HepG2 (cell line): Measurements from ENCODE around the gene GPR61. TPM values are rescaled to one million over a fixed set of nuclear protein-coding genes. Genes with fewer than 3 reads are reported as not detected.
A peak's percentile ranks its signal among the peaks of the same experiment; 100 is the strongest.

Experiments
- AGO2 ChIP-seq: fragments of 200-400 bp; formaldehyde crosslinking; optimal IDR thresholded peaks from 2 replicates; pipeline ENCODE3; 2017; ENCODE audit warnings: mild to moderate bottlenecking, low read depth, low read length, moderate library complexity
- ARNT ChIP-seq: fragments of 450-650 bp; IDR thresholded peaks from 2 replicates; pipeline ENCODE4 v1.6.1; 2017
- DMTF1 ChIP-seq: sonication (generic); formaldehyde crosslinking; IDR thresholded peaks from 2 replicates; pipeline ENCODE4 v1.4.0; 2020; ENCODE audit warnings: mild to moderate bottlenecking, missing genetic modification reagents
- FOXA1 ChIP-seq, 2 experiments: fragments of 450-650 bp in 1 of 2; sonication (generic) in 1 of 2; formaldehyde crosslinking in 1 of 2; IDR thresholded peaks; 2 replicates each; pipeline versions ENCODE4 v1.4.0 to v1.6.1; 2016 to 2020; ENCODE audit warnings: missing genetic modification reagents in 1 of 2
- FOXA3 ChIP-seq: IDR thresholded peaks from 2 replicates; pipeline ENCODE4 v1.6.1; 2016; ENCODE audit warnings: missing genetic modification reagents, missing compliant biosample characterization
- FOXO1 ChIP-seq: sonication (generic); formaldehyde crosslinking; IDR thresholded peaks from 2 replicates; pipeline ENCODE4 v1.4.0; 2020; ENCODE audit warnings: missing genetic modification reagents
- GTF3A ChIP-seq: sonication (generic); formaldehyde crosslinking; conservative IDR thresholded peaks from 2 replicates; pipeline ENCODE4 v1.4.0; 2020; ENCODE audit warnings: mild to moderate bottlenecking, missing genetic modification reagents
- MEIS1 ChIP-seq: sonication (generic); formaldehyde crosslinking; IDR thresholded peaks from 2 replicates; pipeline ENCODE4 v1.9.0; 2021; ENCODE audit warnings: mild to moderate bottlenecking, missing genetic modification reagents, moderate library complexity, borderline replicate concordance
- MTF2 ChIP-seq: sonication (generic); formaldehyde crosslinking; IDR thresholded peaks from 2 replicates; pipeline ENCODE4 v1.5.0; 2020; ENCODE audit warnings: missing genetic modification reagents, borderline replicate concordance
- NCOR1 ChIP-seq: fragments of 200-600 bp; sonication (generic); IDR thresholded peaks from 2 replicates; pipeline ENCODE4 v1.7.0; 2017; ENCODE audit warnings: antibody characterized with exemption, low read length, borderline replicate concordance
- NFE2L2 ChIP-seq: fragments of 150-350 bp; IDR thresholded peaks from 2 replicates; pipeline ENCODE4 v1.6.1; 2014; ENCODE audit warnings: low read length
- NFYB ChIP-seq: sonication (generic); formaldehyde crosslinking; IDR thresholded peaks from 2 replicates; pipeline ENCODE4 v1.4.0; 2020; ENCODE audit warnings: missing genetic modification reagents
- NR2F6 ChIP-seq, 2 experiments: IDR thresholded peaks; 2 replicates each; pipeline ENCODE4 v1.6.1; 2016; ENCODE audit warnings: antibody characterized with exemption in 1 of 2, mild to moderate bottlenecking in 1 of 2
- PHF5A ChIP-seq: IDR thresholded peaks from one replicate; pipeline ENCODE4 v1.6.1; 2018; ENCODE audit warnings: low read depth, missing genetic modification reagents; ENCODE audit not compliant: unreplicated experiment
- SNAI1 ChIP-seq: sonication (generic); formaldehyde crosslinking; IDR thresholded peaks from 2 replicates; pipeline ENCODE4 v1.5.0; 2020; ENCODE audit warnings: mild to moderate bottlenecking, missing genetic modification reagents, borderline replicate concordance
- ZBTB7B ChIP-seq: sonication (generic); formaldehyde crosslinking; IDR thresholded peaks from 2 replicates; pipeline ENCODE4 v1.4.0; 2020; ENCODE audit warnings: missing genetic modification reagents
- ZC3H4 ChIP-seq: sonication (generic); formaldehyde crosslinking; IDR thresholded peaks from 2 replicates; pipeline ENCODE4 v1.4.0; 2020; ENCODE audit warnings: missing genetic modification reagents, borderline replicate concordance
- ZNF121 ChIP-seq: sonication (generic); formaldehyde crosslinking; IDR thresholded peaks from 2 replicates; pipeline ENCODE4 v1.5.0; 2020; ENCODE audit warnings: mild to moderate bottlenecking, missing genetic modification reagents
- ZNF253 ChIP-seq: sonication (generic); formaldehyde crosslinking; IDR thresholded peaks from 2 replicates; pipeline ENCODE4 v1.8.0; 2022; ENCODE audit warnings: mild to moderate bottlenecking, missing genetic modification reagents, borderline replicate concordance
- ZNF282 ChIP-seq: fragments of 450-650 bp; IDR thresholded peaks from 2 replicates; pipeline ENCODE4 v1.6.1; 2018; ENCODE audit not compliant: partially characterized antibody
- ZNF343 ChIP-seq: sonication (generic); formaldehyde crosslinking; IDR thresholded peaks from 2 replicates; pipeline ENCODE4 v1.4.0; 2020; ENCODE audit warnings: mild to moderate bottlenecking, missing genetic modification reagents
- ZNF512B ChIP-seq: sonication (generic); formaldehyde crosslinking; IDR thresholded peaks from 2 replicates; pipeline ENCODE4 v1.5.1; 2020; ENCODE audit warnings: missing genetic modification reagents, mild to moderate bottlenecking, borderline replicate concordance
- ZNF557 ChIP-seq: sonication (generic); formaldehyde crosslinking; IDR thresholded peaks from 2 replicates; pipeline ENCODE4 v1.4.0; 2020; ENCODE audit warnings: missing genetic modification reagents
- polyA plus RNA-seq, 8 experiments: library from polyadenylated mRNA; depleted of rRNA in 3 of 8; stranded (reverse) in 7 of 8; unstranded in 1 of 8; fragments of >200 nt; fragmentation: Illumina TruSeq in 4 of 8; extraction: Trizol in 4 of 8; gene quantifications; 2 replicates each; pipeline versions ENCODE4 v1.2.1 to v1.2.3, GENCODE V29; 2011 to 2016; ENCODE audit warnings: low read depth in 4 of 8, missing spikeins in 1 of 8, mixed read lengths in 1 of 8; ENCODE audit not compliant: insufficient read depth in 1 of 8
- total RNA-seq, 5 experiments: library from RNA; depleted of rRNA; stranded (reverse); fragments of >200 nt; fragmentation: Illumina TruSeq; extraction: Trizol; gene quantifications; 2 replicates each; pipeline ENCODE4 v1.2.3, GENCODE V29; 2016; ENCODE audit warnings: low read depth in 1 of 5
- TF ChIP-seq, protein P1 (sequence below): IDR thresholded peaks from 2 replicates; pipeline ENCODE4 v1.6.1; 2018; ENCODE audit warnings: missing genetic modification reagents

GPR61 gene
- total and polyA plus RNA-seq, 2 of the 13 experiments (the other 11 are each of a cell fraction or from before 2014, with no cell fraction given), result not detected

DNA sequence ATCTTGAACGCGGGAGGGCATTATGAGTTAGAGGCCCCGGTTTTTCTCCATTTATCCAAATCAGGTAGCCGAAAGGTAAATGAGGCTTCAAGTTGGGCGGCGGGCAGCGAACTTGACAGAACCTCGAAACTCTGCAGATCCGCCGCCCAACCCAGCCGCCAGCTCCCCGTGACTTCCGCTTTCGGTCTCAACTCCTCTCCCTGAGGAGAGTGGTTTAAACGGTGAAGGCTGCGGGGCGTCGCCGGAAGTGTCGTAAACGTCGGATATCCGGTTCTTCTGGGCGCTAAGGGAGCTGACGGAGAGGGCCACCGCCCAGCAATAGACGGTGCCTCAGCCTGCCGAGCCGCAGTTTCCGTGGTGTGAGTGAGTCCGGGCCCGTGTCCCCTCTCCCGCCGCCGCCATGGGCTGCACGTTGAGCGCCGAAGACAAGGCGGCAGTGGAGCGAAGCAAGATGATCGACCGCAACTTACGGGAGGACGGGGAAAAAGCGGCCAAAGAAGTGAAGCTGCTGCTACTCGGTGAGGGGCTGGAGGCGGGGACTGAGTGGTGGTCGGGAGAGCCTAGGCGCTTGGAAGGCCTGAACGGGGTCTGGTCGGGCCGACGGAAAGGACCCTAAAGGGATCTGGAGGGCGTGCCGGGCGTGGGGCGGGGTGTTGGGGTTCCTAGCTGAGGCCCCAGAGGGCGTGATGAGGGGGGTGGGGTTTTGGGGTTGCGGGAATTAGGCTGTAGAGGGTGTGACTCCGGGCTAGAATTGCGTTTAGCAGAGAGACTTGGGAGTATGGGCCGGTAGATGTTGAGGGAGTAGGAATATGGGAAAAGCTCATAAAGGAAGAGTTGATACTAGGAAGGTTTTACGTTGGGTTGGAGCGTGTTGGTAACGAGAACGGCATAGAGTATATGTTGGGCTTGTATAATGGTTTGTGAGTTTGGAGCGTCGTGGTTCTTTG, 8.9 kb downstream of the GPR61 start, which contains the start of gene GNAI3 (continued):
- no peak for TF ChIP-seq ZNF282
- TF ChIP-seq FOXA1 (IDR thresholded peaks at IDR 0.05), result no peak
- 0 out of 2 replicates have a peak, but pooled peaks have one; percentile 17 for TF ChIP-seq FOXA1 (CRISPR knock-in tag; IDR thresholded peaks at IDR 0.05)
- no peak for TF ChIP-seq ZNF512B (CRISPR knock-in tag)
- no peak for TF ChIP-seq MTF2 (CRISPR knock-in tag)
- TF ChIP-seq ARNT, result no peak
- no peak for TF ChIP-seq ZNF121 (CRISPR knock-in tag)
- no peak for TF ChIP-seq ZC3H4 (CRISPR knock-in tag)
- TF ChIP-seq, protein P1, sequence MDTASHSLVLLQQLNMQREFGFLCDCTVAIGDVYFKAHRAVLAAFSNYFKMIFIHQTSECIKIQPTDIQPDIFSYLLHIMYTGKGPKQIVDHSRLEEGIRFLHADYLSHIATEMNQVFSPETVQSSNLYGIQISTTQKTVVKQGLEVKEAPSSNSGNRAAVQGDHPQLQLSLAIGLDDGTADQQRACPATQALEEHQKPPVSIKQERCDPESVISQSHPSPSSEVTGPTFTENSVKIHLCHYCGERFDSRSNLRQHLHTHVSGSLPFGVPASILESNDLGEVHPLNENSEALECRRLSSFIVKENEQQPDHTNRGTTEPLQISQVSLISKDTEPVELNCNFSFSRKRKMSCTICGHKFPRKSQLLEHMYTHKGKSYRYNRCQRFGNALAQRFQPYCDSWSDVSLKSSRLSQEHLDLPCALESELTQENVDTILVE, result 0 out of 2 replicates have a peak, but pooled peaks have one; percentile 18
- TF ChIP-seq GTF3A (CRISPR knock-in tag), result 0 out of 2 replicates have a peak, but pooled peaks have one; percentile 49
- peak; percentile 41; the same call in 1 of the 2 replicates for TF ChIP-seq NCOR1
- no peak for TF ChIP-seq NFE2L2
- no peak; the same call in 1 of the 2 replicates for TF ChIP-seq MEIS1
- no peak for TF ChIP-seq NR2F6 (IDR thresholded peaks at IDR 0.05)
- peak; percentile 34; the same call in 1 of the 2 replicates for TF ChIP-seq NR2F6 (CRISPR knock-in tag; IDR thresholded peaks at IDR 0.05)
- TF ChIP-seq NFYB (CRISPR knock-in tag), result peak; percentile 46; the same call in 1 of the 2 replicates
- TF ChIP-seq DMTF1, result 0 out of 2 replicates have a peak, but pooled peaks have one; percentile 58
- peak; percentile 71 for TF ChIP-seq FOXO1 (CRISPR knock-in tag)
- TF ChIP-seq ZNF253 (CRISPR knock-in tag), result no peak; the same call in 1 of the 2 replicates
- TF ChIP-seq FOXA3 (CRISPR knock-in tag), result peak; percentile 34; the same call in 1 of the 2 replicates
- no peak; the same call in 1 of the 2 replicates for TF ChIP-seq ZBTB7B (CRISPR knock-in tag)
- no peak for TF ChIP-seq SNAI1 (CRISPR knock-in tag)
- no peak for TF ChIP-seq PHF5A (CRISPR knock-in tag)
- peak; percentile 54; the same call in 1 of the 2 replicates for TF ChIP-seq ZNF343 (CRISPR knock-in tag)
- TF ChIP-seq ZNF557 (CRISPR knock-in tag), result no peak
- peak; percentile 71 for TF ChIP-seq AGO2
